Vagina (tissue), 2 donors: ENCODE data around the gene ADGRG3.

Source experiments
- POLR2A ChIP-seq, 2 donors: fragments of 450-650 bp; IDR thresholded peaks; one replicate each; pipeline ENCODE4 v1.6.1; 2017; ENCODE audit warnings: antibody characterized with exemption in 2 of 2, mild to moderate bottlenecking in 2 of 2, moderate library complexity in 2 of 2
- TF ChIP-seq, protein P1 (sequence below), 3 experiments: fragments of 450-650 bp in 2 of 3; fragments of 200-600 bp in 1 of 3; sonication (generic) in 1 of 3; IDR thresholded peaks; one replicate each; pipeline ENCODE4 v1.5.1; 2017 to 2019; ENCODE audit warnings: antibody characterized with exemption in 3 of 3, mild to moderate bottlenecking in 2 of 3, moderate library complexity in 2 of 3

GRCh38 chr16:57675741-57676551, 7.8 kb downstream of the ADGRG3 start:
- TF ChIP-seq, protein P1, sequence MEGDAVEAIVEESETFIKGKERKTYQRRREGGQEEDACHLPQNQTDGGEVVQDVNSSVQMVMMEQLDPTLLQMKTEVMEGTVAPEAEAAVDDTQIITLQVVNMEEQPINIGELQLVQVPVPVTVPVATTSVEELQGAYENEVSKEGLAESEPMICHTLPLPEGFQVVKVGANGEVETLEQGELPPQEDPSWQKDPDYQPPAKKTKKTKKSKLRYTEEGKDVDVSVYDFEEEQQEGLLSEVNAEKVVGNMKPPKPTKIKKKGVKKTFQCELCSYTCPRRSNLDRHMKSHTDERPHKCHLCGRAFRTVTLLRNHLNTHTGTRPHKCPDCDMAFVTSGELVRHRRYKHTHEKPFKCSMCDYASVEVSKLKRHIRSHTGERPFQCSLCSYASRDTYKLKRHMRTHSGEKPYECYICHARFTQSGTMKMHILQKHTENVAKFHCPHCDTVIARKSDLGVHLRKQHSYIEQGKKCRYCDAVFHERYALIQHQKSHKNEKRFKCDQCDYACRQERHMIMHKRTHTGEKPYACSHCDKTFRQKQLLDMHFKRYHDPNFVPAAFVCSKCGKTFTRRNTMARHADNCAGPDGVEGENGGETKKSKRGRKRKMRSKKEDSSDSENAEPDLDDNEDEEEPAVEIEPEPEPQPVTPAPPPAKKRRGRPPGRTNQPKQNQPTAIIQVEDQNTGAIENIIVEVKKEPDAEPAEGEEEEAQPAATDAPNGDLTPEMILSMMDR (IDR thresholded peaks at IDR 0.05) = no peak
- TF ChIP-seq POLR2A (IDR thresholded peaks at IDR 0.05) = no peak
